Testis (tissue), 2 donors: ENCODE measurements around the gene WDR41.

Experiments
- POLR2A ChIP-seq: fragments of 450-650 bp; IDR thresholded peaks from one replicate; pipeline ENCODE4 v1.6.1; 2017; ENCODE audit warnings: antibody characterized with exemption, mild to moderate bottlenecking, moderate library complexity
- TF ChIP-seq, protein P1 (sequence below), 3 experiments: fragments of 450-650 bp in 2 of 3; fragments of 200-600 bp in 1 of 3; sonication (generic) in 1 of 3; IDR thresholded peaks; one replicate each; pipeline ENCODE4 v1.5.1; 2016 to 2019; ENCODE audit warnings: antibody characterized with exemption in 3 of 3, mild to moderate bottlenecking in 2 of 3, moderate library complexity in 1 of 3

DNA sequence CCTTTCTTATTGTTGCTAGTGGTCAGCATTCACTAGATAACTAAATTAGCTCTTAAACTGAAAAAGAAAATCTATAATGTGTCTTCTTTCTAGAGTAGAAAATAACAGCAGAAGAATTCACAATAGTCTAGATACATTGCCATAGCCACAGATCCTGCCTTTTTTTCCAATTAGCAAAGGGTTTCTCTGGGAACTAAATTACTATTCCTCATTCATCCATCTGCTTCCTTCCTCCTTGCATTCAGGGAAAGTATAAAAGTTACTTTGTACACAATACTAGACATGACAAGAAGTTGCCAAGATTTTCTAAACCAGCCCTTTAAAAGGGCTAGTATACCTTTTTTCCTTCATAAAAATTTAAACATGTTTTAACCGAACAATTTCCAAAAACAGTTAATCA lies 21.2 kb upstream of the WDR41 start:
- TF ChIP-seq, protein P1, sequence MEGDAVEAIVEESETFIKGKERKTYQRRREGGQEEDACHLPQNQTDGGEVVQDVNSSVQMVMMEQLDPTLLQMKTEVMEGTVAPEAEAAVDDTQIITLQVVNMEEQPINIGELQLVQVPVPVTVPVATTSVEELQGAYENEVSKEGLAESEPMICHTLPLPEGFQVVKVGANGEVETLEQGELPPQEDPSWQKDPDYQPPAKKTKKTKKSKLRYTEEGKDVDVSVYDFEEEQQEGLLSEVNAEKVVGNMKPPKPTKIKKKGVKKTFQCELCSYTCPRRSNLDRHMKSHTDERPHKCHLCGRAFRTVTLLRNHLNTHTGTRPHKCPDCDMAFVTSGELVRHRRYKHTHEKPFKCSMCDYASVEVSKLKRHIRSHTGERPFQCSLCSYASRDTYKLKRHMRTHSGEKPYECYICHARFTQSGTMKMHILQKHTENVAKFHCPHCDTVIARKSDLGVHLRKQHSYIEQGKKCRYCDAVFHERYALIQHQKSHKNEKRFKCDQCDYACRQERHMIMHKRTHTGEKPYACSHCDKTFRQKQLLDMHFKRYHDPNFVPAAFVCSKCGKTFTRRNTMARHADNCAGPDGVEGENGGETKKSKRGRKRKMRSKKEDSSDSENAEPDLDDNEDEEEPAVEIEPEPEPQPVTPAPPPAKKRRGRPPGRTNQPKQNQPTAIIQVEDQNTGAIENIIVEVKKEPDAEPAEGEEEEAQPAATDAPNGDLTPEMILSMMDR (IDR thresholded peaks at IDR 0.05) = no peak
- TF ChIP-seq POLR2A = no peak
